ENCODE results near the gene OR51G2.

DNA sequence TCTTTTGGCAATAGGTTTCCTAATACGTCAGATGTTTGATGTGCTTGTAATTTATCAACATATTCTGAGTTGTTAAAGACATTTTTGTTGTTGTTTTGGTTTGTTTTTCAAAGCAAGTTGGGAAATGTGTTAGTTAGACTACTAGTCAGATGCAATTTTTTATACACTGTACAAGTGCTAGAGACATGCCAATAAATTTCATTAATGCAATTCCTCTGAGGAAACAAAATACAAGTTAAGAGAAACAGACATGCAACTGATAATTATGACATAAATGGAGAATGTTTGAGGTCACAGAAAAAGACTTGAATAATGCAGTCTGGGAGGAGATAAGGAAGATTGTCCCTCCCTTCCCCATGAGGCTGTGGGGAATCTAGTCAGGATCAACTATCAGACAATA lies 31.6 kb downstream of the OR51G2 start:
- TF ChIP-seq, protein P1, sequence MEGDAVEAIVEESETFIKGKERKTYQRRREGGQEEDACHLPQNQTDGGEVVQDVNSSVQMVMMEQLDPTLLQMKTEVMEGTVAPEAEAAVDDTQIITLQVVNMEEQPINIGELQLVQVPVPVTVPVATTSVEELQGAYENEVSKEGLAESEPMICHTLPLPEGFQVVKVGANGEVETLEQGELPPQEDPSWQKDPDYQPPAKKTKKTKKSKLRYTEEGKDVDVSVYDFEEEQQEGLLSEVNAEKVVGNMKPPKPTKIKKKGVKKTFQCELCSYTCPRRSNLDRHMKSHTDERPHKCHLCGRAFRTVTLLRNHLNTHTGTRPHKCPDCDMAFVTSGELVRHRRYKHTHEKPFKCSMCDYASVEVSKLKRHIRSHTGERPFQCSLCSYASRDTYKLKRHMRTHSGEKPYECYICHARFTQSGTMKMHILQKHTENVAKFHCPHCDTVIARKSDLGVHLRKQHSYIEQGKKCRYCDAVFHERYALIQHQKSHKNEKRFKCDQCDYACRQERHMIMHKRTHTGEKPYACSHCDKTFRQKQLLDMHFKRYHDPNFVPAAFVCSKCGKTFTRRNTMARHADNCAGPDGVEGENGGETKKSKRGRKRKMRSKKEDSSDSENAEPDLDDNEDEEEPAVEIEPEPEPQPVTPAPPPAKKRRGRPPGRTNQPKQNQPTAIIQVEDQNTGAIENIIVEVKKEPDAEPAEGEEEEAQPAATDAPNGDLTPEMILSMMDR (IDR thresholded peaks at IDR 0.05): no peak
- TF ChIP-seq, protein P2, sequence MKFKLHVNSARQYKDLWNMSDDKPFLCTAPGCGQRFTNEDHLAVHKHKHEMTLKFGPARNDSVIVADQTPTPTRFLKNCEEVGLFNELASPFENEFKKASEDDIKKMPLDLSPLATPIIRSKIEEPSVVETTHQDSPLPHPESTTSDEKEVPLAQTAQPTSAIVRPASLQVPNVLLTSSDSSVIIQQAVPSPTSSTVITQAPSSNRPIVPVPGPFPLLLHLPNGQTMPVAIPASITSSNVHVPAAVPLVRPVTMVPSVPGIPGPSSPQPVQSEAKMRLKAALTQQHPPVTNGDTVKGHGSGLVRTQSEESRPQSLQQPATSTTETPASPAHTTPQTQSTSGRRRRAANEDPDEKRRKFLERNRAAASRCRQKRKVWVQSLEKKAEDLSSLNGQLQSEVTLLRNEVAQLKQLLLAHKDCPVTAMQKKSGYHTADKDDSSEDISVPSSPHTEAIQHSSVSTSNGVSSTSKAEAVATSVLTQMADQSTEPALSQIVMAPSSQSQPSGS (CRISPR knock-in tag; IDR thresholded peaks at IDR 0.05; ENCODE audit: borderline replicate concordance, low read depth): no peak
- no peak for TF ChIP-seq SP1 (CRISPR knock-in tag; conservative IDR thresholded peaks at IDR 0.05)
- TF ChIP-seq SMAD3 (CRISPR knock-in tag; IDR thresholded peaks at IDR 0.05; ENCODE audit: borderline replicate concordance): no peak

All from WTC11 (cell line).